GM13976 (cell line): ENCODE data around the gene KATNIP.
"Not testable (repeated sequence)": the region's sequence is repeated elsewhere in the genome, so short reads cannot be mapped to it uniquely, and the experiment has no call there.

Source experiments
- DNase-seq: peaks from one replicate; pipeline ENCODE4 v3.0.0; 2012; ENCODE audit warnings: low spot score
- in situ Hi-C: fragments of 300-500 bp; cut with MboI; formaldehyde crosslinking; loops from one replicate; pipeline ENCODE4 v1.12.0; 2022; ENCODE audit warnings: low sequenced_read_pairs, mixed read lengths, inconsistent platforms; ENCODE audit not compliant: unreplicated experiment
- TF ChIP-seq, protein P1 (sequence below): IDR thresholded peaks from 2 replicates; pipeline ENCODE4 v1.5.1; 2012; ENCODE audit warnings: borderline replicate concordance, mild to moderate bottlenecking; ENCODE audit not compliant: insufficient read depth; ENCODE audit errors: extremely low read depth, missing control alignments, control extremely low read depth

KATNIP gene

DNA sequence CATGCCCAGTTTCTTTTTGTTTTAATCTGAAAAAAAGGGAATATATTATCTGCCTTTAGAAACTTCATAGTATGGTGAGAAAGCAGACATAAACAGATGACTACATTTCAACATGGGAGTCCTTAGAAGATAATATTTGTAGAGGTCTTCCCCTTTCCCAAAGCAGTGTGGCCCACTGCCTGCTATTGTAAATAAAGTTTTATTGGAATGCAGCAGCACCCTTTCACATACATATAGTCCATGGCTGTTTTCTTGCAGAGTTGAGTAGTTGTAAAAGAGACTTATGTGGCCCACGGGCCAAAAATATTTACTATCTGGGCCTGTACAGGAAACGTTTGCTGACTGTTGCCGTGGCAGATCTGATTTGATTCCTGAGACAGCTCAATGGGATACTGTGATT is 8.5 kb downstream of the KATNIP start:
- no peak for DNase-seq
- TF ChIP-seq, protein P1, sequence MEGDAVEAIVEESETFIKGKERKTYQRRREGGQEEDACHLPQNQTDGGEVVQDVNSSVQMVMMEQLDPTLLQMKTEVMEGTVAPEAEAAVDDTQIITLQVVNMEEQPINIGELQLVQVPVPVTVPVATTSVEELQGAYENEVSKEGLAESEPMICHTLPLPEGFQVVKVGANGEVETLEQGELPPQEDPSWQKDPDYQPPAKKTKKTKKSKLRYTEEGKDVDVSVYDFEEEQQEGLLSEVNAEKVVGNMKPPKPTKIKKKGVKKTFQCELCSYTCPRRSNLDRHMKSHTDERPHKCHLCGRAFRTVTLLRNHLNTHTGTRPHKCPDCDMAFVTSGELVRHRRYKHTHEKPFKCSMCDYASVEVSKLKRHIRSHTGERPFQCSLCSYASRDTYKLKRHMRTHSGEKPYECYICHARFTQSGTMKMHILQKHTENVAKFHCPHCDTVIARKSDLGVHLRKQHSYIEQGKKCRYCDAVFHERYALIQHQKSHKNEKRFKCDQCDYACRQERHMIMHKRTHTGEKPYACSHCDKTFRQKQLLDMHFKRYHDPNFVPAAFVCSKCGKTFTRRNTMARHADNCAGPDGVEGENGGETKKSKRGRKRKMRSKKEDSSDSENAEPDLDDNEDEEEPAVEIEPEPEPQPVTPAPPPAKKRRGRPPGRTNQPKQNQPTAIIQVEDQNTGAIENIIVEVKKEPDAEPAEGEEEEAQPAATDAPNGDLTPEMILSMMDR, result no peak
- in situ Hi-C loops, result no loop called here

DNA sequence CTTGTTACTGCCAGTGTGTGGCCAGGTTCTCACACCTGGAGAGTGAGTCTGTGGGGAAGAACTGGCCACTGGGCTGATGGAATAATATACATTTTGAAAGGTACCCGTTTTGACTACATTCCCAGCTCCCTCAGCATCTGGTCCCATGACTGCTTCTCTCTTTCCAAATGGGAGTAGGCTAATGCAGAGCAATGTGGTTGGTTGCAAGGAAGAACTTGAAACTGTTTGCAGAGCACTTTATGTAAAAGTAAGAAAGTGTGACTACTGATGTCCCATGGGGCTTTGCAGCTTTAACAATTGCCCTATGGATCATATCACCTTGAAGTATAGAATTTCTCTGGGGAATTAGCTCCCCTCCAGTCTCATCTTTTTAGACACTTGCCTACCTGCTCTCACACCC is 9.0 kb downstream of the KATNIP start:
- in situ Hi-C loops, result no loop called here

DNA sequence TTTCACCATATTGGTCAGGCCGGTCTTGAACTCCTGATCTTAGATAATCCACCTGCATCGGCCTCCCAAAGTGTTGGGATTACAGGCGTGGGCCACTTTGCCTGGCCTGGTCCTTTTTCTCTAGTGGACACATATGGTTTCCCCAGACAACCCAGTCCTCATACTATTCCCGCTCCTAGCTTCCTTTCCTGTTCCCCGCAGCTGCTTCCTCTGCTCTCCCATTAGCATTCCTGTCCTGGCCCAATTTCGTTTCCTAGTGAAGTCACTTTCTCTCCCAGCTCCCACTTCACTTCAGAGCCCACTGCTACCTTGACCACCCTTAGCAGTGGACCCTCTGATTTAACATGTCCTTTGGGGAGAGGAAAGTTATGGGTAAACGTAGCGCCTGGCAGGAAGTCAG is 11.3 kb downstream of the KATNIP start:
- in situ Hi-C loops, result no loop called here
- TF ChIP-seq, protein P1, result no peak
- no peak for DNase-seq

More for the DNA sequence above, 9.0 kb downstream of the KATNIP start:
- no peak for DNase-seq
- TF ChIP-seq, protein P1, result no peak

DNA sequence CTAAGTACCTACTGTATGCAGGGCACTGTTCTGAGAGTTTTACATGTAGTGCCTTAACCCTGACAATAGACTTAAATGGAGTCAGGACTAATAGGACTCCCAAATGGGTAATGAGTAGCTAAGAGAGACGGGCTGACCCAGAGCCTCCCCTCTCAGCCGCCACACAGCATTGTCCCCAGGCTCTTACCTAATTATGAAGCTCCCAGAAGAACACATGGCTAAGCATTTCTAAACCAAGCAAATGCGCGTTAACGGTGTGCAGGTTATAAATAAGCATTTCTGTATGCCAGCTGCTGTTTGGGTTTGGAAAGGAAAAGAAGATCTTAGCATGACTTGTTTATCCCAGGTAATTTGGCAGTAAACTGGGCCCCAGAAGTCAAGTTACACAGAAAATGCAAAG is 14.3 kb downstream of the KATNIP start:
- no peak for DNase-seq
- in situ Hi-C loops, result no loop called here
- TF ChIP-seq, protein P1, result no peak

DNA sequence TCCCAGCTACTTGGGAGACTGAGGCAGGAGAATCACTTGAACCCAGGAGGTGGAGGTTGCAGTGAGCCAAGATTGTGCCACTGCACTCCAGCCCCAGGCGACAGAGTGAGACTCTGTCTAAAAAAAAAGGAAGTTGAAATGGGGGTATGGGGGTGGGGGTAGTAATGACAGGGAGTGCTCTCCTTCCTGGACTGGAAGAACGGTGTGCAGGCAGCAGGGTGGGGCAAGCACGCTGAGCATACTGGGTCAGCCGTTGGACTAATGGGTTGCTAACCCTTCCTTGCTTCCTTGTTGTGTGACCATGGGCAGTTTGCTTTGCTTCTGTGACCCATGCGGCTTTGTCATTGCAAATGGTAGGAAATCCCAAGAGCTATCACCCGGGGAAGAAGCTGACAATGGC is 16.5 kb downstream of the KATNIP start:
- no peak for DNase-seq
- in situ Hi-C loops, result no loop called here
- TF ChIP-seq, protein P1, result no peak

DNA sequence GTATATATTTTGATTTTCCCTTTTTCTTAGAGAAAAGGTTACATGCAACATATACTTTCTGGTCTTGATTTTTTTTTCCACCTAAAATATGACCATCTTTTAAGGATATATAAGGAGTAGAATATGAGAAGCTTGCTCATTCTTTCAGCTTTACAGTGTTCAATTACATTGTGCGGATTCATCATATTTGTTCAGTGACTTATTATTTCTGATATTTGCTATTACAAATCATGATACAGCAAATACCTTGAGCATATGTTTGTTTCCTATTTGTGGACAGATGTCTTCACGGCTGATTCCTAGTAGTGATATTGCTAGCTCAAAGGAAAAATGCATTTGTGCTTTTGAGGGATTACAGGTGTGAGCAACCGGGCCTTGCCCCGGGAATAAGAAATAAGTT is 18.1 kb downstream of the KATNIP start:
- DNase-seq, result no peak
- in situ Hi-C loops, result no loop called here
- TF ChIP-seq, protein P1, result no peak

DNA sequence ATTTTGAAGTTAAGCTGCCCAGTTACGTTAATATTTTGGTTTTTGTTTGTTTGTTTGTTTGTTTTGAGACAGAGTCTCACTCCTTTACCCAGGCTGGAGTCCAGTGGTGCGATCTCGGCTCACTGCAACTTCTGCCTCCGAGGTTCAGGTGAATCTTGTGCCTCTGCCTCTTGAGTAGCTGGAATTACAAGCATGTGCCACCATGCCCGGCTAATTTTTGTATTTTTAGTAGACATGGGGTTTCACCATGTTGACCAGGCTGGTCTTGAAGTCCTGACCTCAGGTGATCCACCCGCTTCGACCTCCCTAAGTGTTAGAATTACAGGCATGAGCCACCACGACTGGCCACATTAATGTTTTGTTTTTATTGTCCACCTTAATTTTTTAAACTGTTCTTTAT is 21.0 kb downstream of the KATNIP start:
- in situ Hi-C loops, DNase-seq: not testable (repeated sequence)
